GM21515 (cell line): Measurements from ENCODE around the gene NPHP4.
"Not testable (repeated sequence)": the region's sequence is repeated elsewhere in the genome, so short reads cannot be mapped to it uniquely, and the experiment has no call there.

Experiments
- ATAC-seq: cut with Tn5 transposase; IDR thresholded peaks from one replicate; pipeline ENCODE4 v1.9.1; 2021; ENCODE audit not compliant: unreplicated experiment

Gene NPHP4

DNA sequence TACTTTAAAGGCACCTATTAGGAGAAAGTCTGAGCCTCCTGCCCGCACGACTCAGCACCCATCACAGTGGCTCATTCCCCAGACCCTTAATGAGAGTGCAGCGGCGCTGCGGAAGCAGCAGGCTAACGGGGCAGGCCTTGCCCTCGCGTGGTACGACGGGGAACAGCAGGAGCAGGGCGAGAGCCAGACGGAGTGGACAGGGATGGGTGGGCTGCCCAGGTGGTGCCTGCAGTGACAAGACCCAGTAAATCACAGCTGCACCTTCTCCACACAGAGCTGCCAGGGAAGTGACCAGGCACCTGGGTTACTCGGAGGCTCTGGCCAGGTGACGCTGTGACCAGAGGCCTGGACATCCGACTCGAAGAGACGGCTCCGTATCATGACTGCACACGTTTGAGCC is 131.9 kb downstream of the NPHP4 start:
- ATAC-seq = no peak

DNA sequence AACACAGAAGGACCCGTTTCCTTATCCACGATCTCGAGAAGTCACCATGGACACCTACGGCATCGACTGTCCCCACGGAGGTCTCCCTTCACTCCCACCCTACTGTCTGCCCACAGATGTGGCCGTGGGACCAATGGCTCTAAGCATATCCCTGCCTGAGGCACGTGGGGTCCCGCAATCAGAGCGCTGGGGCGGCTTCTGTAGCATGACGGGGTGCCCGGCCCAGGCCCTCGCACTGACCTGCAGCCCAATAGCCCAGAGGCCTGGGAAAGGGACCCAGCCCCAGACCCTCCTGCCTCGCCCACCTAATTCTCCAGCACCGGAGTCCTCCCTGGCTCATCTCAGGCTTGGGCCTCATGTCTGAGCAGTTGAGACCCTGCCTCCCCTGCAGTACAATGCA is 132.5 kb downstream of the NPHP4 start:
- no peak for ATAC-seq

DNA sequence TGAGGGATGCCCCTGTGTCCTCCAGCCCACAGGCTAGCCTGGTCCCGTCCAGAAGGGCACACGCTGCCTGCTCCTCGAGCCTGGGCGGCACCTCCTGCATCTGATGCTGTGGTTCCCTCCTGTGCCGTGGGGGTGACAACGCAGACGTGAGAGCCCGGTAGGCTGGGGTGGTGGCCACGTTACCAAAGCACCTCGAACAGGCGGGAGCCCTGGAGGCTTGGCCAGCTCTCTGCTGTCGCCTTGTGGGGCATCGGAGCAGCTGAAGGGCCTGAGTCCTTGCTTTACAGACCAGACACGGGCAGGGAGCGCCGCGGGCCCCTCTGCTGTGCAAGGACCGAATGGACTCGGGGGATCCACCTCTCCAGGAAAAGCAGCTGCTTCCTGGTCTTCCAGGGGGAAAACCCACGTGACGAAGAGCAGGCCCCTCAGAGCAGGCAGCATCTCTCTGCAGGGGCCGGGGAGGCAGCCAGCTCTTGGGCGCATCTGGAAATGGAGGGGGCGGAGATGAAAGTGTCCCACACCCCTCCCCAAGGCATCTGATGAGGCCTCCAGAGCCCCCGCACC is 133.3 kb downstream of the NPHP4 start:
- ATAC-seq = no peak

DNA sequence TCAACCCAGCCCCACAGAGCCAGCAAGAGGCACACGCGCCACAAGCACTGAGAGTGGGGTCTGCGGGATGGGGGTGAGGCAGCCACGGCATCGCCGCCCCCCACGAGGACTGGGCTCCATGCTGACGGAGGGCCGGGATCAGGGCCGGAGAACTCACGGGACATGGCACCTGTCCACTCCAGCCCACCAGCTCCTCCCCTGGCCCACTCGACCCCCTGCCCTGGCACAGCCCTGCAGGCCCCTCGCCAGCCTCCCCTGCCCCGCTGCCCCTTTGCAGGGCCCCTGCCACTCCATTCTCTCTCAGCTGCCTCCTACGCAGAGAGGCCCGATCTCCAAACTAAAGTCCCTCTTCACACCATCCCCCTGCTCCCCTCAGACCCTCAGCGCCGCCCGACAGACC is 134.0 kb downstream of the NPHP4 start:
- ATAC-seq = no peak

DNA sequence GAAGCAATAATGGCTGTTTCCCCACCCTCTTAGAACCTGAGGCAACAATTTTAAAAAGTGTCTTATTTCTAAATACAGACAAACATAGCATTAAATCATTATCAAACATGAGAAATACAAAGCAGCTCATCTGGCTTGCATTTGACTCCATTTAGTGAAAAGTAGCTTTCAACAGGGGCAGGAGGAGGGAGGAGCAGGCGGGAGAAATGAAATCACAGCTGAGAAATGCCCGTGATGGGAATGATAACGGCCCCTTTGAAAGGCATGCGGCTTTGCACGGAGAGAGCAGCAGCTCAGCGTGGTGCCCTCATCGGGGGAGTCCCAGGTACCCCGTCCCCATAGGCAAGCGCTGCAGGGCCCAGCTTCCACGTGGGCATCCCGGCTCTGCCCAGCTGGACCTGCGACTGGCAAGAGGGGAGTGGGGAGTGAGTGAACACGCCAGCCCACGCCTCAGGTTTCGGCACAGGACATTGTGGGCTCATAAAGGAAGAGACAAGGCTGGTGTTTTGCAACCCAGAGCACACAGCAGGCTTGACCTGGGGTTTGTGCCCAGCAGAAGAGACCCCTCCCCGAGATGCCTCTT is 134.6 kb downstream of the NPHP4 start:
- no peak for ATAC-seq

DNA sequence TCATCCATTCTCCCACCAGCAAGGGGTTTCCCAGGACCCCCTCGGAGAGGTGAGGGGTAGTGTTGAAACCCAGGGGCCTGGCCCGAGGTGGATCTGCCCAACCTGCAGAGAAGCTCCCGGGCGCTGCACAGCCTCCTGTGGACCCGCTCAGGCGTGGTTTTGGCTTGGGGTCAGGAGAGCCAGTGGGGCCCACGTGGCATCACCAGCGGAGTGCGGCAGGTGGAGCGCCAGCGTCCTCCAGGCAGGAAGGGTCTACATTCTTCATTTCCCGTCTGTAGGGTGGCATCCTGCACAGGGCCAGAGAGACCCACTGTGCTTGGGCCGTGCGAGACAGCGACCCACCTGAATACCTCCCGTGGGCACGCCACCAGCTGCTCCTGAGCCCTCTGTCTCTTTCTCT is 135.2 kb downstream of the NPHP4 start:
- ATAC-seq = no peak

DNA sequence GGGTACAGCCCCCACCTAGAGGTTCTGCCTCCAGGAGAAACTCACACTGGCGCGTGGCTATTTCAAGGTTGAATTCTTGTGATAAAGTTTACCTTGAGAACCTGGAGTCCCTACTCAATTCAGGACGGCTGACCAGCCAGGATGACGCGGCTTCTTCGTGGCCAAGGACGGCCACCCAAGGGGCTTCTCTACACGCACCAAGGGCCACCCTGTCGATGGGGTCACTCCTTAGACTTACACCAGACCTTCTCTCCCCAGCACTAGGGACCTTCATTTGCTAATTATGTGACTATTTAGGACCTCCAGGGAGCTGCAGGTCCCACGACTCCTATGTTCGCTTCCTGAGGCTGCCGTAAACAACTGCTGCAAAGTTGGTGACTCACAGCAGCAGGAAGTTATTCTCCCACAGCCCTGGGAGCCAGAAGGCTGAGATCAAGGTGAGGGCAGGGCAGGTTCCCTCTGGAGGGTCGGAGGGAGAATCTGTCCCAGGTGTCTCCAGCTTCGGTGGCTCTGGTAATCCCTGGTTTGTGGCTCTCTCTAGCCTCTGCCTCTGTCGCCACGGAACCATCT is 135.9 kb downstream of the NPHP4 start:
- ATAC-seq = no peak

DNA sequence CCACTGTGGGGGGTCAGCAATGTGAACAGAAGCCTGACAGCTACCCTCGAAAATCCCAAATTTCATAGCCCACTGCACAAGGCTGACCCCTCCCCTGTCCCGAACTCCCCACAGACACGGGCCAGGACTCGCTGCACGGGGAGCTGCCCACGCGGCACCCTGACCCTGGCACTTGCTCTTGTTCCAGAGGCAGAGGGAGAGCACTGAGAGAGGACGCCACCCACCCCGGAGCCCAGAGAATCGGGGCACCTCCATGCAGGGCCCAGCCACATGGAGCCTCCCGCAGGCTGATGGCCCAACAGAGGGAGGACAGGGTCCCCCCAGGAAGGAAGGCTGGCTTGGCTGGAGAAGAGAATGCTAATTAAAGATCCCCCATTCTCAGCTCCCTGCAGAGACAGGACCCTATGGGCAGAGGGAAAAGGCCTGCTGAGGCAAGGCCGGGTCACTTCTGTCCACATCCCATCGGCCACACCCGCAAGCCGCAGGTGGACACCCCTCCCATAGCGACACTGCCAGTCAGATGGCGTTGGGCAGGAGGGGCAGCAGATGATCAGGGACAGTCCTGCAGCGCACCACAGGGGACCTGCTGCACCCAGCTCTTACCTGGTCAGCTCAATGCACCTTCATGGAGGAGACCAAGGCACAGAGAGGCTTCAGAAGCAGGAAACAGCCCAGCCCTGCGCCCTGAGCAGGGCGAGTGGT is 136.9 kb downstream of the NPHP4 start:
- no peak for ATAC-seq

DNA sequence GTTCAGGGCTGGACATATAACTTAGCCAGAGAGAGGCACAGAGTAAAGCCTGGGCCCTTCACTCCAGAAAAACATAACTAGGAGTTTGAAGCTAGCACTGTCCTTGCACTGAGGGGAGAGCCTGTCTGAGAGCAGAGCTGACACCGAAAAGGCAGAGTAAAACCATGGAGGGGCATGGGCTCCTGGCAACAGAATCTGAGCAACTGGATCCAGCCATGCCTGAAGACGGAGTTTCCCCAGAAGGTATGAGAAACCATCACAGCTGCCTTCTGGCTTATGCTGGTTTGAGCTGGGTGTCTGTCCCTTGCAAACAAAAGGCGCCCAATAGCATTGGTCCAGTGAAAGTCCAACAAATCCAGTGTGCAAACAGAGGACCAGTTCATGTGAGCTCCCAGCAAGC is 137.5 kb downstream of the NPHP4 start:
- ATAC-seq = no peak

DNA sequence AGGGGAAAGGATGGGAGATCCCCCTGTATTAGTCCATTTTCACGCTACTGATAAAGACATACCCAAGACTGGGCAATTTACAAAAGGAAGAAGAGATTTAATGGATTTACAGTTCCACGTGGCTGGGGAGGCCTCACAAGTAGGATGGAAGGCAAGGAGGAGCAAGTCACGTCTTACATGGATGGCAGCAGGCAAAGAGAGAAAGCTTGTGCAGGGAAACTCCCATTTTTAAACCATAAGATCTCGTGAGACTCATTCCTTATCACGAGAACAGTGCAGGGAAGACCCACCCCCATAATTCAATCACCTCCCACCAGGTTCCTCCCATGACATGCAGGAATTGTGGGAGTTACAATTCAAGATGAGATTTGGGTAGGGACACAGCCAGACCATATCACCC is 138.4 kb downstream of the NPHP4 start:
- not testable (repeated sequence) for ATAC-seq

DNA sequence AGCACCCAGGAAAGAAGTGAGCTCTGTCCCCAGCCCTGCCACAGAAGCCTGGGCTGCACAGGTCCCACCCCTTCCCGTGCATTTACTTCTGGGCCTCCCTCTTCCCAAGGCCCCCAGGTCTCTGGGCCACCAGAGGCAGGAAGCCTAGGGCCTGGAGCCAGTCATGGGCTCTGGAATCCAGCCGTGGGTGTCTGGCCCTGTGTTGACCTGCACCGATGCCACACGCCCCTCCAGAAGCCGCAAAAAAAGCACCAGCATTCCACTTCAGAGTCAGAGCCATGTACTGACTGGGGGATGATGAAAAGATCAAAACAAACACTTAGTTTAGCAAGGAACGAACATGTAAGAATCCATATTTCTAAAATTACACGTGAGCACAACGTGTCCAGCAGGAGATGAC is 141.7 kb downstream of the NPHP4 start:
- no peak for ATAC-seq

DNA sequence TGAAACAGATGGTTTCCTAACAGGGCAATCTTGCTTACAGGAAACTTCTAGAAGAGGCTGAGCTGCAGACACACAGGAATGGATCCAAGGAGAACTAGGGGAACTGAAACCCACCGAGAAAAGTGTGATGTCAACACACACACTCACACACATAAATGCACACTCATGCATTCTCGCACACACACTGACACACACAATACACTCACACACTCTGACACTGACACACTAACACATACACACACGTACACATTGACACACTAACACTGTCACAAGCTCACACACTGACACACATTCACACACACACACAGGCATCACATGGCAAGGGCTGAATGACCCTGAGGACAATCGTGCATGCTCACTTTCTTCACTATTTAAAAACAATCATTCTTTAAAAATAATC is 142.7 kb downstream of the NPHP4 start:
- ATAC-seq = no peak

DNA sequence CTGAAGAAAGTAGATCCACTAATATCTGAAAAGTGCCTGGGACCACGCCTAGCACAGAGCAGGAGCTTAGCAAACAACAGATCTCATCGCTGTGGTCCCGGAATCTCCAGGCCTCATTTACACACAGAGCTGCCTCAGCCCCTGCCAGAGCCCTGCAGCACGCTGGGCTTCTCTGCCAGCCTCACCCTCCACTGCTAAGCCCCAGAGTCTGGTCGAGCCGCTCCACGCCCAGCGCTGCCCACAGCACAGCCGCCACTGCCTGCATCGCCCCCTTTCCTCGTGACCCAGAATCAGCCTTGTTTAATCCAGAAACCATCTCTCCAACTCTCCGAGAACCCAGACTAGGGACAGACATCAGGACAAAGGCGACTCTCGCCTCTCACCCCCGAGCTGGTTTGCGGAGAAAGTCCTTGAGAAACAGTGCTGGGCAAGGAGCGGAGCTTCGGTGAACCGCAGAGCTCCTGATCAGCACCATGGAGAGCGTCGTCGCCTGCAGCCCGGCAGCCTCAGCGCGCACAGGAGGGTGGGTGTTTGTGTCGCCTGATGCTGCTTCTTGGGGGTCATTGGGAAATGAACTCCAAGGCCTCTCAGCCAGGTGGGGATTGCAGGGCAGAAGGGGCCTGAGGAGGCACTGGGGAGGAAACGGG is 145.1 kb downstream of the NPHP4 start:
- ATAC-seq = no peak

DNA sequence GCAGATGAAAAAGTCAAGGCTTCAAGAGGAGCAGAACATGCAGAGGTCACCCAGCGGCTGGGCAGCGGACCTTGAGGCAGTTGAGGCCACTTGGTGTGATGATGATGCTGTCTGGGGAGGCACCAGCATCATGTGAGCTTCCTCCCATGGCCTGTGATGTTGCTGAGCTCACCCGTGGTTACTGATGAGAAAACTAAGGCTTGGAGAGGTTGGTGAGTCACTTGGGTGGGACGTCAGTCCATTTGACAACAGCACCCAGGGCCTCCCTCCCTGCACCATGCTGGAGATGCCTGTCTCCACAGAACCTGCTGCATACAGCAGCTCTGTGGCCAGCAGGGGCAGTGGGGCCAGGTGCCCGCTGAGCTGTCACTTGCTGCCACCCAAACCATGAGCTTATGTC is 146.8 kb downstream of the NPHP4 start:
- ATAC-seq = no peak

DNA sequence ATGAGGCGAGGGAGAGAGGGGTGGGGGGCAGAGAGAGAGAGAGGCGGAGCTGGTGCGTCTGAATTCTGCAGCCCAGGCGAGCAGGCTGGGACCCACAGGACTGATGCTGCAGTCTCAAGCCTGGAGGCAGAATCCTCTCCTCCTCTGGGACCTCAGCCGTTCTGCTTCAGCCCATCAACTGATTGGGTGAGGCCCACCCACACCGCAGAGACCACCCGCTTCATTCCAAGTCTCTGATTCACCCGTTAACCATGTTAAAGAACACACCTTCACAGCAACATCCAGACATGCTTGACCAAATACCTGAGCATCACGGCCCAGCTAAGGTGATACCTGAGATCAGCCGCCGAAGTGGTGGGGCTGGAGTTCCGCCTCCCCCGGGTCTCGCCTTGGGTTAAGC is 147.8 kb downstream of the NPHP4 start:
- ATAC-seq = no peak

DNA sequence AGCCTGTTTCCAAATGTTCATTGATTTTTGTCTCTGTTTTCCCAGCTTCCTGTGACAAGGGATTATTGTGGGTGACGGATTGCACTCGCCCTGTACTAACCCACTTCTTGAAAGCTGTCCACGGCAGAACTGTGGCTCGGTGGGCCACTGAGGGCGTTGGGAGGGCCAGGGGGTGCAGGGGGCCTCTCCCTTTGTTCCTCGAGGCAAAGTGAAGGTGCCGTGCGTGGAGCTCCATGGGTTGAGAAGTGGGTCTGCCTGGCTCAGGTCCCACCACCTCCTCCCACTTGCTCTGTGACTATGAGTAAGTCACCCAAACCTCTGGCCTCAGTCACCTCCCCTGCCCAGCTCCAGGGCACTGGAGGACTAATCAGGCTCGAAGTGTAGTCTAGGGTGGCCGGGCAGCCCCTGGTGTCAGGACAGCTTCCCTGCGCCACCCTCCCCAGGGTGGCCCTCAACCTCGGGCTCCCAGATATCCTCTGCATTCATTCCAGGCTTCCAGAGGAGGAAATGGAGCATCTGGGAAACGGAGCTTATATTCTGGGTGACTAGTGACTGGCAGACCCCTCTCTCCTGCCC is 148.6 kb downstream of the NPHP4 start:
- ATAC-seq = no peak

DNA sequence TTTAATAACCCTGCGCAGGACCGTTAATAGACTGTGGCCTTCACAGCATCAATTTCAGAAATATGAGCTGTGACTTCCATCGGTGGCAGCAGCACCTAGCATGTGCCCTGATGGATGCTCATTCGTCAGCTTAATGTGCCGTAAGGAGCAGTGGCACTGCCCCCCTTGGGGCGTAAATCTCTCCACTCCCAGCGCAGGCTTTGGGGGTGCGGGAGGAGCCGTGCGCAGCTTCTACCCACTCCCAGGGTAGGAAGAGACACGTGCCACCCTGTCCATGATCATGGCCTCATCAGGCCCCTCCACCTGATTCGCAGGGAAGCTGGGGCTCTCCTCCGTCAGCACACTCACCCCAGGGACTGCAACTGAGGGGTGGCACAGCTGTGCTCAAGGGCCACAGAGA is 149.5 kb downstream of the NPHP4 start:
- no peak for ATAC-seq

DNA sequence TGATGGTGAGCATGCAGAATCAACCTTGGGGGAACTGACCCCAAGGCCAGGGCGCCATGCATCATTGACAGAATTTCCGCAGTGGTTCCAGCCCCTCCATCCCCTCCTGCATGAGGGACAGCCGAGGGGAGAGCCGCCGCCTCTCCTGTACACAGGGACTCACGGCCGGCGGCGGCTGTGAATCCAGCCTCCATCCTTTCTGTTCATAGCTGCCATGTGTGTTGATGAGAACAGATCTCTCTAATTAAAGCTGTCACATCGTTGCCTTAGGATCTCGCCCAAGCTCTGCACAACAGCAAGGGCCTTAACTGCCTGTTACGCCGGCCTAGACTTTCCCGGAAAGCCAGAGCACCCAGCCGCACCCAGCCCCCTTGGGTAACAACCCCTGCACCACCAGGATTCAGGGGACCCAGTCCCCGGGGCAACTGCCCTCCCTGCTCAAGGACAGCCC is 151.6 kb downstream of the NPHP4 start:
- no peak for ATAC-seq

DNA sequence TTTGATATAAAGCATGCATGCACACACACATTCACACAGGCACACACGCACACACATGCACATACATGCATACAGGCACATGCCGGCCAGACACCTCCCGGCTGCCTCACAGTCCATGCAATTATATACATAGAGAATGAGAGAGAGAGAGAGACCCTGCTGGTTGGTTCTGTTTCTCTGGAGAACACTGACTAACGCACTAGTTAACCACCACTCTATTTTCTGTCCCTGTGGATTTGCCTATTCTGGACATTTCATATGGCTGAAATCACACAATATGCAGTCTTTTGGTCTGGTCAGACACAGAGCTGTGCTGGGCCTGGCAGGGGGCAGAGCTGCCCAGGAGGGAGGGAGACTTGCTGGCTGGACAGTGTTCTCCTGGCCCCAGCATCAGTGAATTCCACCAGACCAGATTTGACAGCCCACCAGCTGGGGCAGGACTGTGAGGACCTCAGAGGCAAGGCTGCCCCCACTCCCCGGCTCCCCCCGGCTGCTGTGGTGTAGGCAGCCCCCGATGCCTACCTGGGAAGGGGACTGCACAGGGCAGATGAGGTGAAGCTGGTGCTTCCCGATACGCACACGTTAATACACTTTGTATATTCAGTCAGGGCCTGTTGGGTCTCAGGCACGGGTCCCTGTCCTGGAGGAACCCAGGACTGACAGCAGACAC is 152.2 kb downstream of the NPHP4 start:
- ATAC-seq = no peak

DNA sequence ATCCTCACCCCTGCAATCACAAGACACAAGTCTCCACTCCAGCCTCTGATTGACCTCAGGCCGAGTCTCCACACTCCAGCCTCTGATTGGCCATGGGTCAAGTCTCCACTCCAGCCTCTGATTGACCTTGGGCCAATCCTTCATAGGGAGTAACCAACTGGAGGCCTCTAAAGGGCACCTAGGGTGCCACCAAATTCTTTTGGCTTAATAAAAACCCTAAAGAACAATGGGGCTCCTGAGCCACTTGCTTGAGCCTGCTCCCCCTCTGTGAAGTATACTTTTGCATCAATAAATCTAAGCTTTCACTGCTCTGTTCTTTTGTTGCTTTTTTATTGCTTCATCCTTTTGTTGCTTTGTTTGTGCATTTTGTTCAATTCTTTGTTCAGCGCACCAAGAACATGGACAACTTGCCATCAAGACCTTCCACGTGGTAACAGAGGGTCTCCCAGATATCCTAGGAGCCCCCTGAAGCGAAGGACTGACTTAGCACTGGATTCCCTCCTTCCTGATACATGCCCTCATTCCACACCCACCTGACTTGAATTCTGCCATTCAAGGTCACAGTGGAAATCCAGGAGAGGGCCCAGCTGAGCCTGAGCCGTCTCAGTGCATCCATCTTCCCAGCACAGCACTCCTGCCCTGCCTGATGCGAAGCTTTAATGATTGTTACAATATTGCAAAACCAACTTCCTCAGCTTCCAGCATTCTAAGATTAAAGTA is 152.9 kb downstream of the NPHP4 start:
- no peak for ATAC-seq
